IMR-90 (cell line): ENCODE measurements around the gene NEURL1B. TPM values are rescaled to one million over a fixed set of nuclear protein-coding genes. Genes with fewer than 3 reads are reported as not detected.

Experiments used
- ATAC-seq: fragments of 200-7000 bp; cut with Tn5 transposase; 2 replicates; pipeline ENCODE4 v1.9.1; 2020; ENCODE audit warnings: low read depth, mild to moderate bottlenecking, moderate library complexity
- BruUV-seq: library from RNA; stranded (reverse); fragments of 400-500 nt; replicated peaks from 2 replicates; lab custom pipeline; 2021; lab: Mats Ljungman, UMichigan
- CTCF ChIA-PET: fragments of 300-600 bp; formaldehyde crosslinking; extraction: SDS; loops from one replicate; lab custom pipeline; 2021; ENCODE audit warnings: antibody characterized with exemption; lab: Yijun Ruan, JAX
- POLR2A ChIA-PET: fragments of 300-600 bp; sonication (Branson Sonifier 250); formaldehyde crosslinking; loops from one replicate; lab custom pipeline; 2022; ENCODE audit warnings: antibody characterized with exemption; ENCODE audit not compliant: unreplicated experiment; lab: Charles Lee
- DNase-seq: peaks from one replicate; pipeline ENCODE4 v3.0.0; 2013
- H2AFZ ChIP-seq: replicated peaks from 2 replicates; pipeline ENCODE3; 2013; ENCODE audit warnings: low read length, mild to moderate bottlenecking; ENCODE audit not compliant: poor library complexity
- H2AK5ac ChIP-seq: 2 replicates; pipeline ENCODE4 v1.6.1; 2013; ENCODE audit warnings: low read depth, low read length, inconsistent platforms
- H2AK9ac ChIP-seq: replicated peaks from 2 replicates; pipeline ENCODE3; 2013; ENCODE audit warnings: mild to moderate bottlenecking, low read depth, low read length, moderate library complexity; ENCODE audit not compliant: poor library complexity
- H2BK120ac ChIP-seq: 2 replicates; pipeline ENCODE4 v1.6.1; 2013; ENCODE audit warnings: low read depth, low read length, inconsistent platforms
- H2BK15ac ChIP-seq: 3 replicates; pipeline ENCODE4 v1.6.1; 2013; ENCODE audit warnings: low read depth, low read length, inconsistent platforms
- H2BK20ac ChIP-seq: 2 replicates; pipeline ENCODE4 v1.6.1; 2013; ENCODE audit warnings: low read depth, mild to moderate bottlenecking, inconsistent platforms, low read length, moderate library complexity
- H2BK5ac ChIP-seq: 2 replicates; pipeline ENCODE4 v1.6.1; 2013; ENCODE audit warnings: mild to moderate bottlenecking, low read depth, low read length, inconsistent platforms; ENCODE audit not compliant: poor library complexity, severe bottlenecking
- H3K14ac ChIP-seq: replicated peaks from 2 replicates; pipeline ENCODE4 v1.6.1; 2013; ENCODE audit warnings: low read depth, low read length, inconsistent platforms
- H3K18ac ChIP-seq: 2 replicates; pipeline ENCODE4 v1.6.1; 2013; ENCODE audit warnings: low read depth, low read length, control low read depth
- H3K23ac ChIP-seq: 2 replicates; pipeline ENCODE4 v1.6.1; 2013; ENCODE audit warnings: low read depth, low read length, inconsistent platforms
- H3K27ac ChIP-seq: 2 replicates; pipeline ENCODE4 v1.5.1; 2013; ENCODE audit warnings: mild to moderate bottlenecking, control low read depth, low read length; ENCODE audit not compliant: insufficient read depth
- H3K27me3 ChIP-seq: 2 replicates; pipeline ENCODE4 v1.6.1; 2013; ENCODE audit warnings: low read length; ENCODE audit not compliant: control insufficient read depth, insufficient read depth
- H3K36me3 ChIP-seq: 2 replicates; pipeline ENCODE4 v1.6.1; 2013; ENCODE audit warnings: low read length, mixed read lengths; ENCODE audit not compliant: control insufficient read depth, insufficient read depth
- H3K4ac ChIP-seq: 2 replicates; pipeline ENCODE4 v1.6.1; 2013; ENCODE audit warnings: low read depth, low read length, inconsistent platforms
- H3K4me1 ChIP-seq: 2 replicates; pipeline ENCODE4 v1.6.1; 2013; ENCODE audit warnings: low read length, mixed read lengths; ENCODE audit not compliant: control insufficient read depth, insufficient read depth
- H3K4me2 ChIP-seq: 2 replicates; pipeline ENCODE4 v1.6.1; 2013; ENCODE audit warnings: low read depth, mild to moderate bottlenecking, control low read depth, low read length, moderate library complexity
- H3K4me3 ChIP-seq: 2 replicates; pipeline ENCODE4 v1.5.1; 2013; ENCODE audit warnings: low read depth, mild to moderate bottlenecking, control low read depth, low read length, moderate library complexity; ENCODE audit not compliant: insufficient read depth
- H3K56ac ChIP-seq: 2 replicates; pipeline ENCODE4 v1.6.1; 2013; ENCODE audit warnings: low read length, inconsistent platforms; ENCODE audit not compliant: insufficient read depth; ENCODE audit errors: extremely low read depth
- H3K79me1 ChIP-seq, 2 experiments: 2 replicates each; pipeline ENCODE4 v1.6.1; 2013; ENCODE audit warnings: low read length in 2 of 2, inconsistent platforms in 1 of 2, low read depth in 1 of 2
- H3K9ac ChIP-seq: 2 replicates; pipeline ENCODE4 v1.6.1; 2013; ENCODE audit warnings: low read depth, low read length, control low read depth
- H3K9me1 ChIP-seq: 2 replicates; pipeline ENCODE4 v1.6.1; 2013; ENCODE audit warnings: low read length, inconsistent platforms; ENCODE audit not compliant: insufficient read depth
- H3K9me3 ChIP-seq: 2 replicates; pipeline ENCODE4 v1.6.1; 2013; ENCODE audit warnings: low read length; ENCODE audit not compliant: control insufficient read depth, insufficient read depth
- H4K20me1 ChIP-seq: 2 replicates; pipeline ENCODE4 v1.6.1; 2013; ENCODE audit warnings: low read length, inconsistent platforms; ENCODE audit not compliant: insufficient read depth
- H4K5ac ChIP-seq: 2 replicates; pipeline ENCODE4 v1.6.1; 2013; ENCODE audit warnings: mild to moderate bottlenecking, low read depth, low read length, control low read depth
- H4K8ac ChIP-seq, 2 experiments: 2 replicates each; pipeline ENCODE4 v1.6.1; 2013; ENCODE audit warnings: low read depth in 2 of 2, low read length in 2 of 2, control low read depth in 1 of 2, inconsistent platforms in 1 of 2
- H4K91ac ChIP-seq: 2 replicates; pipeline ENCODE4 v1.6.1; 2013; ENCODE audit warnings: low read depth, low read length, inconsistent platforms; ENCODE audit not compliant: insufficient read depth
- CHD1 ChIP-seq: IDR thresholded peaks from 2 replicates; pipeline ENCODE4 v1.6.1; 2012; ENCODE audit warnings: low read depth, low read length, improper control_type of control experiment
- FOS ChIP-seq: fragments of 150-350 bp; IDR thresholded peaks from 2 replicates; pipeline ENCODE4 v1.6.1; 2016; ENCODE audit warnings: low read depth, low read length
- MXI1 ChIP-seq: IDR thresholded peaks from 2 replicates; pipeline ENCODE4 v1.6.1; 2012; ENCODE audit warnings: low read depth, mild to moderate bottlenecking, low read length, moderate library complexity, borderline replicate concordance
- NFE2L2 ChIP-seq: fragments of 150-350 bp; IDR thresholded peaks from 2 replicates; pipeline ENCODE4 v1.6.1; 2016; ENCODE audit warnings: low read depth, mild to moderate bottlenecking, low read length
- POLR2A ChIP-seq: IDR thresholded peaks from 2 replicates; pipeline ENCODE4 v1.6.1; 2012; ENCODE audit warnings: mild to moderate bottlenecking, low read depth, low read length
- RFX5 ChIP-seq: IDR thresholded peaks from 2 replicates; pipeline ENCODE4 v1.8.0; 2012; ENCODE audit warnings: low read depth, mild to moderate bottlenecking, low read length, moderate library complexity
- WGBS, 2 experiments: methylation state at CpG; one replicate each; pipeline versions ENCODE4 v1.1.5 to v1.1.7; 2013; ENCODE audit warnings: missing lambda C conversion rate in 2 of 2; ENCODE audit not compliant: insufficient read length in 1 of 2; ENCODE audit errors: extremely low coverage in 2 of 2; 5-methylcytosine and 5-hydroxymethylcytosine counted together
- dilution Hi-C: fragments of 300-500 bp; cut with HindIII; formaldehyde crosslinking; loops from one replicate; pipeline ENCODE4 v1.14.3; 2018; ENCODE audit warnings: low sequenced_read_pairs; ENCODE audit not compliant: unreplicated experiment
- in situ Hi-C: fragments of 300-500 bp; cut with MboI; formaldehyde crosslinking; loops from 3 replicates; pipeline ENCODE4 v1.14.3; 2019; ENCODE audit warnings: low sequenced_read_pairs, inconsistent platforms, mixed read lengths
- intact Hi-C: fragments of 100-400 bp; cut with micrococcal nuclease; formaldehyde crosslinking; loops from 2 replicates; pipeline ENCODE4 v1.10.0; 2022
- polyA plus RNA-seq, 3 experiments: library from polyadenylated mRNA; depleted of rRNA; stranded (reverse); fragments of >200 nt; gene quantifications; 2 replicates each; pipeline ENCODE4 v1.2.3, GENCODE V29; 2012; ENCODE audit warnings: low replicate concordance in 1 of 3
- total RNA-seq: library from RNA; depleted of rRNA; stranded (reverse); fragments of >200 nt; gene quantifications from 2 replicates; pipeline ENCODE4 v1.2.3, GENCODE V29; 2012
- TF ChIP-seq, protein P1 (sequence below): conservative IDR thresholded peaks from 2 replicates; pipeline ENCODE4 v1.5.1; 2012; ENCODE audit warnings: mild to moderate bottlenecking, low read depth, low read length, improper control_type of control experiment

NEURL1B gene
- total and polyA plus RNA-seq, 2 of the 4 experiments (the other 2 are of a cell fraction), result 1.8 to 2.8 TPM

DNA sequence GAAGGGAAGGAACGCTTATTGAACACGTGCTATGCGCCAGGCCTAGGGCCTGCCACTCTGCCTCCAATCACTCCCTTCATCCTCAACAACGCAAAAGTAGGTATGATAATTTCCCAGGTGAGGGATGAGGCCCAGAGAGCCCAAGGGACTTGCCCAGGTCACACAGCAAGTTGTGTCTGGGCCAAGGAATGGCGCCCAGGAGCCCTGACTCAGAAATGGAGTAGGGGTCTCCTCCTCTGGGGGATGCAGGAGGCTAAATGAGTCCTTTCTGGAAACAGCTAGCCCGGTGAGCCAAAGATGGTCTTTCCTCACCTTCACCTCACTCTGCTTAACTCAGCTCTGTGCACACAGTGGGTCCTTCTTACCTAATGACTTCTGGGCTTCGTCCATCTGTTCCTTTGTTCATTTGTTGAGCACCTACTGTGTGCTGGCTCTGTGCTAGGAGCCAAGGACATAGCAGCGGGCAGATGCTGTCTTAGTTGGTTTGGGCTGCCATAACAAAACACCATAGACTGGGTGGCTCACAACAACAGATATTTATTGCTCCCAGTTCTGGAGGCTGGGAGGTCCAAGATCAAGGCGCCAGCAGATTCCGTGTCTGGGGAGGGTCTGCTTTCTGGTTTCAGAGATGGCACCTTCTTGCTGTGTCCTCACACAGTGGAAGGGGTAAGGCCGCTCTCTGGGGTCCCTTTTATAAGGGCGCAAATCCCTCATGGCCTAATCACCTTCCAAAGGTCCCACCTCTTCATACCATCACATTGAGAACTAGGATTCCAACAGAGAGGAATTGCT lies 22.3 kb upstream of the NEURL1B start:
- intact Hi-C loops (no loop called here), dilution Hi-C loops (no loop called here), in situ Hi-C loops (no loop called here)
- ATAC-seq (no peak), DNase-seq (no peak)
- H2AK5ac ChIP-seq, result no peak overlapping the region
- no peak overlapping the region for H2AK9ac ChIP-seq
- H3K4me3 ChIP-seq, result no peak overlapping the region
- H3K36me3 ChIP-seq, result no peaks in the 10 kb centered on the region
- no peak overlapping the region for H2AFZ ChIP-seq
- H3K9me3 ChIP-seq, result peaks cover 5% of the 10 kb centered on the region
- no peaks in the 10 kb centered on the region for H3K79me1 ChIP-seq
- TF ChIP-seq MXI1 (no peak), FOS (no peak), NFE2L2 (no peak), POLR2A (no peak), CHD1 (no peak), RFX5 (no peak)
- TF ChIP-seq, protein P1, sequence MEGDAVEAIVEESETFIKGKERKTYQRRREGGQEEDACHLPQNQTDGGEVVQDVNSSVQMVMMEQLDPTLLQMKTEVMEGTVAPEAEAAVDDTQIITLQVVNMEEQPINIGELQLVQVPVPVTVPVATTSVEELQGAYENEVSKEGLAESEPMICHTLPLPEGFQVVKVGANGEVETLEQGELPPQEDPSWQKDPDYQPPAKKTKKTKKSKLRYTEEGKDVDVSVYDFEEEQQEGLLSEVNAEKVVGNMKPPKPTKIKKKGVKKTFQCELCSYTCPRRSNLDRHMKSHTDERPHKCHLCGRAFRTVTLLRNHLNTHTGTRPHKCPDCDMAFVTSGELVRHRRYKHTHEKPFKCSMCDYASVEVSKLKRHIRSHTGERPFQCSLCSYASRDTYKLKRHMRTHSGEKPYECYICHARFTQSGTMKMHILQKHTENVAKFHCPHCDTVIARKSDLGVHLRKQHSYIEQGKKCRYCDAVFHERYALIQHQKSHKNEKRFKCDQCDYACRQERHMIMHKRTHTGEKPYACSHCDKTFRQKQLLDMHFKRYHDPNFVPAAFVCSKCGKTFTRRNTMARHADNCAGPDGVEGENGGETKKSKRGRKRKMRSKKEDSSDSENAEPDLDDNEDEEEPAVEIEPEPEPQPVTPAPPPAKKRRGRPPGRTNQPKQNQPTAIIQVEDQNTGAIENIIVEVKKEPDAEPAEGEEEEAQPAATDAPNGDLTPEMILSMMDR, result no peak
- H3K9ac ChIP-seq, result no peak overlapping the region
- CTCF ChIA-PET, result no interaction called here
- peaks cover 28% of the 10 kb centered on the region for H3K27me3 ChIP-seq
- no peak overlapping the region for H3K4me2 ChIP-seq
- no peak overlapping the region for H2BK20ac ChIP-seq
- no peak overlapping the region for H4K5ac ChIP-seq
- H3K14ac ChIP-seq, result no peak overlapping the region
- H4K91ac ChIP-seq, result no peak overlapping the region
- no peaks in the 10 kb centered on the region for H3K9me1 ChIP-seq
- H2BK15ac ChIP-seq, result no peak overlapping the region
- no peak overlapping the region for H3K27ac ChIP-seq
- H3K18ac ChIP-seq, result no peak overlapping the region
- H2BK5ac ChIP-seq, result no peak overlapping the region
- H3K23ac ChIP-seq, result no peak overlapping the region
- H3K4ac ChIP-seq, result no peak overlapping the region
- H4K20me1 ChIP-seq, result no peaks in the 10 kb centered on the region
- no TSS peak for BruUV-seq
- H3K56ac ChIP-seq, result no peak overlapping the region
- 44% methylated on average over 1 of the region's 12 CpGs; no CpG with 5 or more reads in 1 of the 2 experiments for WGBS, 2 experiments
- no peaks in the 10 kb centered on the region for H3K4me1 ChIP-seq
- POLR2A ChIA-PET, result no interaction called here
- no peak overlapping the region for H2BK120ac ChIP-seq
- no peak overlapping the region for H4K8ac ChIP-seq
